Trophoblast cell (in vitro differentiated cells and primary cell): ENCODE data around the gene RNF121.

Experiments used
- DNase-seq, 2 donors: peaks; one replicate each; pipeline ENCODE4 v3.0.0-alpha.2; 2016
- H2AFZ ChIP-seq: 2 replicates; pipeline ENCODE4 v1.6.1; 2013; ENCODE audit warnings: low read length, moderate library complexity, mild to moderate bottlenecking; ENCODE audit not compliant: insufficient read depth, poor library complexity
- H2AK5ac ChIP-seq: 2 replicates; pipeline ENCODE4 v1.6.1; 2013; ENCODE audit warnings: mild to moderate bottlenecking, low read length
- H2BK120ac ChIP-seq: 2 replicates; pipeline ENCODE4 v1.6.1; 2013; ENCODE audit warnings: low read length, mild to moderate bottlenecking, moderate library complexity; ENCODE audit not compliant: insufficient read depth, poor library complexity
- H2BK12ac ChIP-seq: 2 replicates; pipeline ENCODE4 v1.6.1; 2013; ENCODE audit warnings: mild to moderate bottlenecking, low read length, moderate library complexity
- H2BK5ac ChIP-seq: 2 replicates; pipeline ENCODE4 v1.6.1; 2013; ENCODE audit warnings: low read length, low read depth, moderate library complexity, mild to moderate bottlenecking; ENCODE audit not compliant: poor library complexity
- H3K14ac ChIP-seq: 2 replicates; pipeline ENCODE4 v1.6.1; 2013; ENCODE audit warnings: mild to moderate bottlenecking, low read length
- H3K18ac ChIP-seq: 2 replicates; pipeline ENCODE4 v1.6.1; 2013; ENCODE audit warnings: mild to moderate bottlenecking, low read length
- H3K23ac ChIP-seq: 2 replicates; pipeline ENCODE4 v1.6.1; 2013; ENCODE audit warnings: low read length
- H3K27ac ChIP-seq: 2 replicates; pipeline ENCODE4 v1.5.1; 2013; ENCODE audit warnings: low read depth, mild to moderate bottlenecking, inconsistent platforms, low read length, moderate library complexity
- H3K27me3 ChIP-seq: 2 replicates; pipeline ENCODE4 v1.6.1; 2013; ENCODE audit warnings: inconsistent platforms, mild to moderate bottlenecking, low read length, moderate library complexity; ENCODE audit not compliant: insufficient read depth
- H3K36me3 ChIP-seq, 2 experiments: 1 replicate in 1 of 2; 2 replicates in 1 of 2; pipeline ENCODE4 v1.6.1; 2013; ENCODE audit warnings: low read length in 2 of 2, mild to moderate bottlenecking in 2 of 2, moderate library complexity in 1 of 2; ENCODE audit not compliant: insufficient read depth in 2 of 2, control insufficient read depth in 1 of 2
- H3K4ac ChIP-seq: 2 replicates; pipeline ENCODE4 v1.6.1; 2013; ENCODE audit warnings: low read depth, mild to moderate bottlenecking, low read length, moderate library complexity
- H3K4me1 ChIP-seq, 2 experiments: 1 replicate in 1 of 2; 2 replicates in 1 of 2; pipeline ENCODE4 v1.6.1; 2013; ENCODE audit warnings: low read length in 2 of 2, mild to moderate bottlenecking in 2 of 2, moderate library complexity in 1 of 2; ENCODE audit not compliant: insufficient read depth in 2 of 2, control insufficient read depth in 1 of 2
- H3K4me2 ChIP-seq: 2 replicates; pipeline ENCODE4 v1.6.1; 2013; ENCODE audit warnings: inconsistent platforms, mild to moderate bottlenecking, low read length, moderate library complexity
- H3K4me3 ChIP-seq: 2 replicates; pipeline ENCODE4 v1.5.1; 2013; ENCODE audit warnings: mild to moderate bottlenecking, low read depth, low read length, inconsistent platforms
- H3K79me1 ChIP-seq: one replicate; pipeline ENCODE4 v1.6.1; 2013; ENCODE audit warnings: low read length
- H3K79me2 ChIP-seq: 2 replicates; pipeline ENCODE4 v1.6.1; 2013; ENCODE audit warnings: low read length, mild to moderate bottlenecking; ENCODE audit not compliant: control insufficient read depth, insufficient read depth, poor library complexity
- H3K9ac ChIP-seq: 2 replicates; pipeline ENCODE4 v1.6.1; 2013; ENCODE audit warnings: mild to moderate bottlenecking, low read length
- H3K9me3 ChIP-seq: 2 replicates; pipeline ENCODE4 v1.6.1; 2013; ENCODE audit warnings: low read depth, mild to moderate bottlenecking, control low read depth, inconsistent platforms, low read length; ENCODE audit not compliant: insufficient read depth
- H4K12ac ChIP-seq: 2 replicates; pipeline ENCODE4 v1.6.1; 2013; ENCODE audit warnings: low read depth, mild to moderate bottlenecking, low read length, moderate library complexity
- H4K8ac ChIP-seq: 2 replicates; pipeline ENCODE4 v1.6.1; 2013; ENCODE audit warnings: low read depth, mild to moderate bottlenecking, low read length, moderate library complexity
- H4K91ac ChIP-seq: one replicate; pipeline ENCODE4 v1.6.1; 2013; ENCODE audit warnings: low read depth, mild to moderate bottlenecking, low read length, moderate library complexity
- WGBS: extraction: QIAGEN DNeasy Blood & Tissue Kit; methylation state at CpG from one replicate; pipeline ENCODE4 v1.1.7; 2013; ENCODE audit warnings: missing lambda C conversion rate; ENCODE audit not compliant: insufficient read length, insufficient coverage; ENCODE audit errors: extremely low coverage; 5-methylcytosine and 5-hydroxymethylcytosine counted together

The RNF121 gene

DNA sequence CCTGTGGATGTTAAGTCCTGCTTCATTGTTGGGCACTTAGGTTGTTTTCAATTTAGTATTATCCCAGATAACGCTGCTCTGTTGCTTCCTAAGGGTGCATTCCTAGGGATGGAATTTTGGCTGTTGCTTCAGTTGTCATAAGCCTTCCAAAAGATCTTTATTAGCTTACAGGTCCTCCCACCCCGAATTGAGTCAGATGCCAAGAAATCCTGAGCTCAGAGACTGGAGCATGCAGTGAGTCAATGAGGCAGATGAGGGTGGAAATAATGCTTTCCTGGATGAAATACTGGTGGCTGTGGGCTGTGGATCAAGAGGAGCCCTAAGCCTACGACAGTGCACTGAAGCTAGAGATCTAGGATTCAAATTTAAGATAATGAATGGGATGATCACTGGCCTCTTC is 59.2 kb downstream of the RNF121 start:
- Histone ChIP-seq H2AFZ (no peak overlapping the region), H2AK5ac (no peak overlapping the region), H3K23ac (no peak overlapping the region), H3K4me3 (no peak overlapping the region), H3K27me3 (no peaks in the 10 kb centered on the region), H3K18ac (no peak overlapping the region), H4K8ac (no peak overlapping the region), H4K12ac (no peak overlapping the region), H3K4me1 (no peaks in the 10 kb centered on the region), H3K9me3 (no peaks in the 10 kb centered on the region), H3K4me2 (no peak overlapping the region), H3K79me2 (no peaks in the 10 kb centered on the region), H2BK5ac (no peak overlapping the region), H3K79me1 (no peaks in the 10 kb centered on the region), H3K14ac (no peak overlapping the region), H2BK12ac (no peak overlapping the region), H2BK120ac (no peak overlapping the region), H3K9ac (no peak overlapping the region), H4K91ac (no peak overlapping the region), H3K4ac (no peak overlapping the region), H3K27ac (no peak overlapping the region), H3K36me3 (peaks cover 3 to 12% of the 10 kb centered on the region in 2 experiments)
- peak; percentile 89 to 94 for DNase-seq
- WGBS = no CpG with 5 or more reads among the region's 3 CpGs

DNA sequence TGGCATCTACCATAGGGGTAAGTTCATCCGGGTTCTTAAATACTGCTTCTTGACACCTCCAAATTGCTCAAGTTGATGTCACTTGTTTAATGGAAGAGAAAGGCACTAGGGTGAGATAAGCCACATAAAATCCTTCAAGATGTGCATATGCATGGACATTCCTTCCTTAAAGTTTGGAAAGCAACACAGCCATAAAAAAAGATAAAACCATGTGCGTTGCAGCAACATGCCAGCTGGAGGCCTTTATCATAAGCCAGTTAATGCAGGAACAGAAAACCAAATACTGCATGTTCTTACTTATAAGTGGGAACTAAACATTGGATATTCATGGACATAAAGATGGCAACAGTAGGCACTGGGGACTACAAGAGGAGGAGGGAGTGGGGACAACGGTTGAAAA is 61.9 kb downstream of the RNF121 start:
- no peak overlapping the region for H4K12ac ChIP-seq
- H3K27ac ChIP-seq = no peak overlapping the region
- H3K14ac ChIP-seq = no peak overlapping the region
- no peaks in the 10 kb centered on the region for H3K4me1 ChIP-seq
- H2BK12ac ChIP-seq = no peak overlapping the region
- no peak overlapping the region for H4K8ac ChIP-seq
- no peak overlapping the region for H3K4me3 ChIP-seq
- no peak overlapping the region for H2BK5ac ChIP-seq
- no peaks in the 10 kb centered on the region for H3K79me2 ChIP-seq
- no peak overlapping the region for H3K4ac ChIP-seq
- H4K91ac ChIP-seq = no peak overlapping the region
- H2AK5ac ChIP-seq = no peak overlapping the region
- no peak overlapping the region for H3K9ac ChIP-seq
- no peak for DNase-seq
- no peaks in the 10 kb centered on the region for H3K27me3 ChIP-seq
- H3K23ac ChIP-seq = no peak overlapping the region
- no CpG with 5 or more reads among the region's 3 CpGs for WGBS
- no peak overlapping the region for H3K4me2 ChIP-seq
- H3K9me3 ChIP-seq = no peaks in the 10 kb centered on the region
- peaks cover under 1 to 5% of the 10 kb centered on the region in 2 experiments for H3K36me3 ChIP-seq
- no peak overlapping the region for H3K18ac ChIP-seq
- H2BK120ac ChIP-seq = no peak overlapping the region
- H3K79me1 ChIP-seq = no peaks in the 10 kb centered on the region
- no peak overlapping the region for H2AFZ ChIP-seq

- H3K27me3 ChIP-seq = no peaks in the 10 kb centered on the region
- no peak overlapping the region for H4K8ac ChIP-seq
- H3K4me3 ChIP-seq = no peak overlapping the region
- no peaks in the 10 kb centered on the region for H3K9me3 ChIP-seq
- no peak overlapping the region for H3K23ac ChIP-seq
- no peak overlapping the region for H2AK5ac ChIP-seq
- no peak overlapping the region for H4K91ac ChIP-seq
- no peaks in the 10 kb centered on the region for H3K4me1 ChIP-seq
- H3K4me2 ChIP-seq = no peak overlapping the region
- no peak overlapping the region for H4K12ac ChIP-seq
- H3K18ac ChIP-seq = no peak overlapping the region
- no peak overlapping the region for H2BK12ac ChIP-seq
- H2BK5ac ChIP-seq = no peak overlapping the region
- DNase-seq = peak in 1 of 2 donors; percentile 29
- no peaks in the 10 kb centered on the region for H3K79me2 ChIP-seq
- H3K9ac ChIP-seq = no peak overlapping the region
- H3K4ac ChIP-seq = no peak overlapping the region
- no peaks in the 10 kb centered on the region for H3K79me1 ChIP-seq
- H2AFZ ChIP-seq = no peak overlapping the region
- WGBS = no CpG with 5 or more reads among the region's 3 CpGs
- no peak overlapping the region for H3K14ac ChIP-seq
- H2BK120ac ChIP-seq = no peak overlapping the region
- H3K36me3 ChIP-seq = peaks cover 3 to 7% of the 10 kb centered on the region in 2 experiments
- no peak overlapping the region for H3K27ac ChIP-seq
These were observed 62.6 kb downstream of the RNF121 start for GRCh38 chr11:71991494-71991893.

GRCh38 chr11:71992136-71992730 is 63.4 kb downstream of the RNF121 start:
- WGBS = no CpG with 5 or more reads among the region's 3 CpGs
- Histone ChIP-seq H3K79me2 (no peaks in the 10 kb centered on the region), H4K12ac (no peak overlapping the region), H3K18ac (no peak overlapping the region), H2AK5ac (no peak overlapping the region), H2BK120ac (no peak overlapping the region), H2BK12ac (no peak overlapping the region), H3K36me3 (peaks cover 3 to 7% of the 10 kb centered on the region in 2 experiments), H4K91ac (no peak overlapping the region), H3K27ac (no peak overlapping the region), H3K4me2 (no peak overlapping the region), H4K8ac (no peak overlapping the region), H3K4ac (no peak overlapping the region), H3K9me3 (no peaks in the 10 kb centered on the region), H3K79me1 (no peaks in the 10 kb centered on the region), H2BK5ac (no peak overlapping the region), H3K4me3 (no peak overlapping the region), H3K14ac (no peak overlapping the region), H3K27me3 (no peaks in the 10 kb centered on the region), H2AFZ (no peak overlapping the region), H3K4me1 (no peaks in the 10 kb centered on the region), H3K23ac (no peak overlapping the region), H3K9ac (no peak overlapping the region)
- DNase-seq = no peak
